PC-3 (cell line): ENCODE data around the gene SUSD6. TPM values are rescaled to one million over a fixed set of nuclear protein-coding genes. Genes with fewer than 3 reads are reported as not detected.

Experiments
- ATAC-seq: fragments of 200-7000 bp; cut with Tn5 transposase; 2 replicates; pipeline ENCODE4 v1.9.1; 2020; ENCODE audit warnings: mild to moderate bottlenecking, moderate library complexity
- BruUV-seq: library from RNA; stranded (reverse); fragments of 400-500 nt; replicated peaks from 2 replicates; lab custom pipeline; 2021; lab: Mats Ljungman, UMichigan
- CTCF ChIA-PET: fragments of 300-600 bp; sonication (Branson Sonifier 250); formaldehyde crosslinking; loops from one replicate; lab custom pipeline; 2022; ENCODE audit warnings: antibody characterized with exemption; lab: Charles Lee
- POLR2A ChIA-PET: fragments of 300-600 bp; sonication (Branson Sonifier 250); formaldehyde crosslinking; loops from one replicate; lab custom pipeline; 2022; ENCODE audit warnings: antibody characterized with exemption; ENCODE audit not compliant: unreplicated experiment; lab: Charles Lee
- DNase-seq: peaks from one replicate; pipeline ENCODE4 v3.0.0-alpha.2; 2015
- H2AFZ ChIP-seq: fragments of 300-600 bp; sonication (generic); 2 replicates; pipeline ENCODE4 v1.6.0; 2016; ENCODE audit warnings: antibody characterized with exemption, low read length
- H3F3A ChIP-seq: fragments of 300-600 bp; sonication (generic); one replicate; pipeline ENCODE4 v1.6.0; 2017; ENCODE audit warnings: antibody characterized with exemption, low read length, control low read depth, mild to moderate bottlenecking; ENCODE audit not compliant: unreplicated experiment
- H3K27ac ChIP-seq: fragments of 300-600 bp; sonication (generic); 2 replicates; pipeline ENCODE4 v1.5.1; 2016; ENCODE audit warnings: mild to moderate bottlenecking, low read length
- H3K27me3 ChIP-seq: fragments of 300-600 bp; sonication (generic); 2 replicates; pipeline ENCODE4 v1.6.1; 2016; ENCODE audit warnings: low read length, mixed read lengths
- H3K36me3 ChIP-seq: fragments of 300-600 bp; sonication (generic); 2 replicates; pipeline ENCODE4 v1.6.1; 2016; ENCODE audit warnings: low read depth, mixed run types, low read length, mixed read lengths
- H3K4me1 ChIP-seq: fragments of 300-600 bp; sonication (generic); 2 replicates; pipeline ENCODE4 v1.5.1; 2016; ENCODE audit warnings: low read length; ENCODE audit not compliant: insufficient read depth
- H3K4me2 ChIP-seq: fragments of 300-600 bp; sonication (generic); 2 replicates; pipeline ENCODE4 v1.6.0; 2016; ENCODE audit warnings: low read length
- H3K4me3 ChIP-seq: fragments of 300-600 bp; sonication (generic); 2 replicates; pipeline ENCODE4 v1.5.1; 2016; ENCODE audit warnings: mild to moderate bottlenecking, low read length, mixed read lengths
- H3K79me2 ChIP-seq: fragments of 300-600 bp; sonication (generic); 2 replicates; pipeline ENCODE4 v1.6.1; 2017; ENCODE audit warnings: low read length, mixed read lengths
- H3K9ac ChIP-seq: fragments of 300-600 bp; sonication (generic); 2 replicates; pipeline ENCODE4 v1.6.0; 2016; ENCODE audit warnings: mild to moderate bottlenecking, low read length
- H3K9me2 ChIP-seq: fragments of 300-600 bp; sonication (generic); replicated peaks from 2 replicates; pipeline ENCODE4 v1.6.1; 2016; ENCODE audit warnings: mixed run types, low read length, mixed read lengths
- H3K9me3 ChIP-seq: fragments of 300-600 bp; sonication (generic); 2 replicates; pipeline ENCODE4 v1.6.1; 2016; ENCODE audit warnings: low read length, mixed read lengths
- H4K20me1 ChIP-seq: fragments of 300-600 bp; sonication (generic); 2 replicates; pipeline ENCODE4 v1.6.1; 2016; ENCODE audit warnings: low read length, mixed read lengths
- EZH2 ChIP-seq: fragments of 300-600 bp; sonication (generic); IDR thresholded peaks from one replicate; pipeline ENCODE4 v1.6.1; 2017; ENCODE audit warnings: antibody characterized with exemption, mild to moderate bottlenecking, low read length; ENCODE audit not compliant: unreplicated experiment
- EZH2phosphoT487 ChIP-seq: fragments of 300-600 bp; sonication (generic); IDR thresholded peaks from 2 replicates; pipeline ENCODE4 v1.6.1; 2018; ENCODE audit warnings: mild to moderate bottlenecking, antibody characterized with exemption, low read length, borderline replicate concordance
- intact Hi-C: fragments of 100-400 bp; cut with micrococcal nuclease; formaldehyde crosslinking; loops from 2 replicates; pipeline ENCODE4 v1.9.0; 2023
- total RNA-seq: library from RNA; depleted of rRNA; stranded (reverse); fragments of >200 nt; gene quantifications from 2 replicates; pipeline ENCODE4 v1.2.3, GENCODE V29; 2014
- TF ChIP-seq, protein P1 (sequence below): fragments of 300-600 bp; sonication (generic); conservative IDR thresholded peaks from 2 replicates; pipeline ENCODE4 v1.5.1; 2017; ENCODE audit warnings: antibody characterized with exemption, low read depth, mild to moderate bottlenecking, low read length

SUSD6 gene
- total RNA-seq, 1 experiment from 2014 or later: 6.1 TPM

DNA sequence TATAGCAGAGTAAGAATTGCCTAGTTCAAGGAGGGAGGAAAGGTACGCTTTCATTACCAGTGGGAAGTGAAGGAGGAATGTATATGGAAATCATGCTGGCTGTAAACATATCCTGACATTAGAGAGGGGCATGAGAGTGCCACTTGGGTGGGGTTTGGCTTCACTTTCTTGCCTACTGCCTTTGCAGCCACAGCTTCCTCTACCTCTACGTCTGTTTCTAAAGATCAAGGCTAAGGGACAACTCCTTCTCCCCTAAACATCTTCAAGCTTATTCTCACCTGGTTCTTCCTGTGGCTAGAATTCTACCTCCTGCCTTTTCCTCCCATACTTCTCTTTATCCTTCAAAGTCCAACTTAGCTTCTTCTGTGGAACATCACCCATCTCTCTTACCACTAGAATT is 58.0 kb downstream of the SUSD6 start:
- H3K27ac ChIP-seq: no peak overlapping the region
- ChIA-PET POLR2A (no interaction called here), CTCF (no interaction called here)
- no peaks in the 10 kb centered on the region for H3K36me3 ChIP-seq
- ATAC-seq: no peak
- peaks cover 10% of the 10 kb centered on the region for H3F3A ChIP-seq
- H3K9me2 ChIP-seq: no peaks in the 10 kb centered on the region
- H4K20me1 ChIP-seq: no peaks in the 10 kb centered on the region
- H3K27me3 ChIP-seq: no peaks in the 10 kb centered on the region
- H3K4me3 ChIP-seq: no peak overlapping the region
- DNase-seq: no peak
- H3K9me3 ChIP-seq: no peaks in the 10 kb centered on the region
- no peak overlapping the region for H3K4me2 ChIP-seq
- no TSS peak for BruUV-seq
- H3K4me1 ChIP-seq: peaks cover 14% of the 10 kb centered on the region
- peaks cover 4% of the 10 kb centered on the region; the same call in 1 of the 2 replicates for H3K79me2 ChIP-seq
- intact Hi-C loops: no loop called here
- TF ChIP-seq EZH2 (no peak), EZH2phosphoT487 (no peak)
- TF ChIP-seq, protein P1, sequence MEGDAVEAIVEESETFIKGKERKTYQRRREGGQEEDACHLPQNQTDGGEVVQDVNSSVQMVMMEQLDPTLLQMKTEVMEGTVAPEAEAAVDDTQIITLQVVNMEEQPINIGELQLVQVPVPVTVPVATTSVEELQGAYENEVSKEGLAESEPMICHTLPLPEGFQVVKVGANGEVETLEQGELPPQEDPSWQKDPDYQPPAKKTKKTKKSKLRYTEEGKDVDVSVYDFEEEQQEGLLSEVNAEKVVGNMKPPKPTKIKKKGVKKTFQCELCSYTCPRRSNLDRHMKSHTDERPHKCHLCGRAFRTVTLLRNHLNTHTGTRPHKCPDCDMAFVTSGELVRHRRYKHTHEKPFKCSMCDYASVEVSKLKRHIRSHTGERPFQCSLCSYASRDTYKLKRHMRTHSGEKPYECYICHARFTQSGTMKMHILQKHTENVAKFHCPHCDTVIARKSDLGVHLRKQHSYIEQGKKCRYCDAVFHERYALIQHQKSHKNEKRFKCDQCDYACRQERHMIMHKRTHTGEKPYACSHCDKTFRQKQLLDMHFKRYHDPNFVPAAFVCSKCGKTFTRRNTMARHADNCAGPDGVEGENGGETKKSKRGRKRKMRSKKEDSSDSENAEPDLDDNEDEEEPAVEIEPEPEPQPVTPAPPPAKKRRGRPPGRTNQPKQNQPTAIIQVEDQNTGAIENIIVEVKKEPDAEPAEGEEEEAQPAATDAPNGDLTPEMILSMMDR: no peak
- no peak overlapping the region for H3K9ac ChIP-seq
- H2AFZ ChIP-seq: no peak overlapping the region

DNA sequence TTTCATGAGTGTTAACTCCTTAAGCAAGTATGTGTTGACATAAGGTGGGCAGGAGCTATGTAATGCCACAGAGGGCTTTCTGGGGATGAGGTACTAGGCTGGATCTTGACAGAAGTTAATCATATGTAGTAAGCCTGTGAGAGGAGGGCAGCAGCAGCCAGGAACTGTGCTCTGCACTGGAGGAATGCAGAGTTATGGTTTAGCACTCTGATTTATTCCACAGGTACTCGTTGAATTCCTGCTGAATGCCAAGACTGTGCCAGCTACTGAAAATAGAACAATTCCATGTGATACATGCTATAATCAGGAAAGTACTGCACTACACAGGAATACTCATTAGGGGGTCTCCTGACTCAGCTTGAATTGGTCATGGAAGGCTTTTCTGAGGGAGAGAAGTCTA is 58.7 kb downstream of the SUSD6 start:
- Histone ChIP-seq H3K4me3 (no peak overlapping the region), H3K36me3 (no peaks in the 10 kb centered on the region), H3K79me2 (peaks cover 4% of the 10 kb centered on the region; the same call in 1 of the 2 replicates), H3K27ac (no peak overlapping the region), H3K9me2 (no peaks in the 10 kb centered on the region), H3K4me2 (no peak overlapping the region), H4K20me1 (no peaks in the 10 kb centered on the region), H3F3A (peaks cover 10% of the 10 kb centered on the region), H2AFZ (no peak overlapping the region), H3K9me3 (no peaks in the 10 kb centered on the region), H3K4me1 (peaks cover 14% of the 10 kb centered on the region), H3K9ac (no peak overlapping the region), H3K27me3 (no peaks in the 10 kb centered on the region)
- TF ChIP-seq EZH2 (no peak), EZH2phosphoT487 (no peak)
- TF ChIP-seq, protein P1: no peak
- DNase-seq (no peak), ATAC-seq (no peak)
- intact Hi-C loops: no loop called here
- no TSS peak for BruUV-seq
- ChIA-PET CTCF (no interaction called here), POLR2A (no interaction called here)

DNA sequence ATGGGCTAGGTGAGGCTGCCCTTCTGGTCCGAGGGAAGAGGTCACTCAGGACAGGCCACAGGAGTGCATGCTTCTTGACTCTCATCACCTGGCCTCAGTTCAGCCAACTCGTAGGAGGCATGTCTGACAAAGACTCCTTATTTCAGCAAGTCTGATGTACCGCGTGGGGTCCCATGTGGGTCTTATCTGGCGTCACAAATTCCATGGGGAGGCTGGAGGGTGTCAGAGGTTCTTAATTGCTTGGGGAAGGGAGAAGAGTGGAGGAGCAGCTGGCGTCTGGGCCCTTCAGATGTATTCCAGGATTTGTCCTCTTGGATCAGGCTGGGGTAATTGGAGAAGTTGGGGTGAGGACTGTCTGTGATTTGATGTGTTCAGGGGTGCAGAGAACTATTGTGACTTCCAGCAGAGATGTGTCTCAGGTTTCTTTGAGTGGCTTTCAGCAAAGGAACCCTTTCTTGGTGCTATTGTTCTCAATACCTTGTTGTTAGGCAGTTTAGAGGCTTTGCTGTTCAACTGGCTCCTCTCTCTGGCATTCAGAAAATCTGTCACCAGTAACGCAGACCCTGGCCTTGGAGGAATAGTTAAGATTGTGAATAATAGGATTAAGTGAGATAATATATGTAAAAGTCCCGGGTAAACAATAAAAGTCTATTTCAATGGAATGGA is 60.1 kb downstream of the SUSD6 start:
- CTCF ChIA-PET: no interaction called here
- BruUV-seq: no TSS peak

More for the DNA sequence above, 60.1 kb downstream of the SUSD6 start:
- Histone ChIP-seq H3K4me3 (no peak overlapping the region), H3K4me2 (no peak overlapping the region), H3K27ac (no peak overlapping the region), H3K9me3 (no peaks in the 10 kb centered on the region), H3F3A (peaks cover 6% of the 10 kb centered on the region), H2AFZ (no peak overlapping the region), H3K27me3 (no peaks in the 10 kb centered on the region), H3K79me2 (peaks cover 4% of the 10 kb centered on the region; the same call in 1 of the 2 replicates), H3K4me1 (peaks cover 7% of the 10 kb centered on the region), H3K9me2 (no peaks in the 10 kb centered on the region), H3K9ac (no peak overlapping the region), H3K36me3 (no peaks in the 10 kb centered on the region), H4K20me1 (no peaks in the 10 kb centered on the region)
- ATAC-seq (no peak), DNase-seq (no peak)
- TF ChIP-seq EZH2phosphoT487: no peak
- TF ChIP-seq EZH2: no peak
- TF ChIP-seq, protein P1: no peak
- intact Hi-C loops: no loop called here
- POLR2A ChIA-PET: no interaction called here
